ENCODE measurements around the gene CCNY.

CCNY gene

DNA sequence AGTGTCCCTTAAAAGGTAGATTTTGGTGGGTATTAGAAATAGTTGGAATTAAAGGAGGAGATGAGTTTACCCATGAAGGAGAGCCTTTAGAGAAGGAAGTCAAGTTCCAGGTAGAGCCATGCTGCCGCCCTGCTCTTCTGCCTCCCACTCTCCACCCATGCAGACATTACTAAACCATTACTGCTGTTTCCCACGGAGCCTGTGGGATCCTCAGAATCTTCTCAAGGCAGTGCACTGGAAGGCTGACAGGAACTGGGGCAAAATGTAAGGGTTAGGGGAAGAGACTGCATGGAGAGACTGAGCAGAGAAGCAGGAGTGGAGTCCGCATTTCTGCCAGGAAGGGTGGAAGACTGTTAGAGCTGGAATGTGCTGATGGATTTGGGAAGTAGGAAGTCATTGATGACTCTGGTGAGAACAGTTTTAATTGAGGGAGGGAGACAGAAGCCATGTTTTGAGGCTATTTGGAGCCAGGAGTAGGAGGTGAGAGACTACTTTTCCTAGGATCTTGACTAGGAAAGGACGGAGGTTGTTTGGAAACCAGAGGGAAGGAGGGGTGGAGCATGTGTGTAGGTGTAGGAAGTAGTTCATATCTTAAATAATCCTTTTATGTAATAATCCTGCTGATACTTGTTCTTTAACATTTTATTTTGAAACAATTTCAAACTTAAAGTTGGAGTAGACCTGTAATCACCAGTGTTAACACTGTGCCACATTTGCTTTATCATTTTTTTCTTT is 109.0 kb downstream of the CCNY start:
- H3K4me3 ChIP-seq (ENCODE audit: low read depth, low read length) = no peak overlapping the region
- peaks cover 44% of the 10 kb centered on the region for H3K79me2 ChIP-seq
- no peaks in the 10 kb centered on the region for H3K36me3 ChIP-seq (ENCODE audit: control insufficient read depth, insufficient read depth, low read length)
- peaks cover 21% of the 10 kb centered on the region for H3K4me1 ChIP-seq
- no peak overlapping the region for H3K27ac ChIP-seq
- H3K27me3 ChIP-seq (ENCODE audit: control insufficient read depth, insufficient read depth, low read length) = no peaks in the 10 kb centered on the region
- H3K9me3 ChIP-seq (ENCODE audit: control insufficient read depth, low read length) = no peaks in the 10 kb centered on the region
- no peak overlapping the region for H3K9ac ChIP-seq
- TF ChIP-seq, protein P1, sequence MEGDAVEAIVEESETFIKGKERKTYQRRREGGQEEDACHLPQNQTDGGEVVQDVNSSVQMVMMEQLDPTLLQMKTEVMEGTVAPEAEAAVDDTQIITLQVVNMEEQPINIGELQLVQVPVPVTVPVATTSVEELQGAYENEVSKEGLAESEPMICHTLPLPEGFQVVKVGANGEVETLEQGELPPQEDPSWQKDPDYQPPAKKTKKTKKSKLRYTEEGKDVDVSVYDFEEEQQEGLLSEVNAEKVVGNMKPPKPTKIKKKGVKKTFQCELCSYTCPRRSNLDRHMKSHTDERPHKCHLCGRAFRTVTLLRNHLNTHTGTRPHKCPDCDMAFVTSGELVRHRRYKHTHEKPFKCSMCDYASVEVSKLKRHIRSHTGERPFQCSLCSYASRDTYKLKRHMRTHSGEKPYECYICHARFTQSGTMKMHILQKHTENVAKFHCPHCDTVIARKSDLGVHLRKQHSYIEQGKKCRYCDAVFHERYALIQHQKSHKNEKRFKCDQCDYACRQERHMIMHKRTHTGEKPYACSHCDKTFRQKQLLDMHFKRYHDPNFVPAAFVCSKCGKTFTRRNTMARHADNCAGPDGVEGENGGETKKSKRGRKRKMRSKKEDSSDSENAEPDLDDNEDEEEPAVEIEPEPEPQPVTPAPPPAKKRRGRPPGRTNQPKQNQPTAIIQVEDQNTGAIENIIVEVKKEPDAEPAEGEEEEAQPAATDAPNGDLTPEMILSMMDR (IDR thresholded peaks at IDR 0.05) = no peak
- H2AFZ ChIP-seq = no peak overlapping the region
- H3K4me2 ChIP-seq (ENCODE audit: low read length) = no peak overlapping the region

DNA sequence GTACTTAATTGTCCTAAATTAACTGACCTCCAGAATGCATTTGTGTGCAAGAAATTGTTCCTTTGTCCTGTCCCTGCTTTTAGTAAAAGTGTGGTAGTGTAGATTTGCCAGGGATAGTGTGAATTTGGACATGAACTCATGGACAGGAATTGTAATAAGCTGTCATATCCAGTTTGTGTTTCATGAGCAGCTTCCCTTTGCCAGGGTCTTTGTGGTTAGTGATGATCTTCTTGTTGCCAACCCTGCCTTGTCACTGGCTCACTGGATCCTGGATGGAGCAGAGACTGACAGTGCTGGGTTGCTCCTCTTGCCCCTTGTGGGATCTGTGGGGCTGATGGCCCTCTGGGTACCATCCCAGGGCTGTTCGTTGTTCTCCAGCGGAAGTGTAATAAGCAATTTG is 110.1 kb downstream of the CCNY start:
- Histone ChIP-seq H3K4me3 (ENCODE audit: low read depth, low read length) (no peak overlapping the region), H3K4me1 (peaks cover 22% of the 10 kb centered on the region), H3K9me3 (ENCODE audit: control insufficient read depth, low read length) (no peaks in the 10 kb centered on the region), H3K4me2 (ENCODE audit: low read length) (no peak overlapping the region), H3K36me3 (ENCODE audit: control insufficient read depth, insufficient read depth, low read length) (no peaks in the 10 kb centered on the region), H3K79me2 (peaks cover 38% of the 10 kb centered on the region), H3K27me3 (ENCODE audit: control insufficient read depth, insufficient read depth, low read length) (no peaks in the 10 kb centered on the region), H3K27ac (no peak overlapping the region), H2AFZ (no peak overlapping the region), H3K9ac (no peak overlapping the region)
- TF ChIP-seq, protein P1 (IDR thresholded peaks at IDR 0.05) = no peak

DNA sequence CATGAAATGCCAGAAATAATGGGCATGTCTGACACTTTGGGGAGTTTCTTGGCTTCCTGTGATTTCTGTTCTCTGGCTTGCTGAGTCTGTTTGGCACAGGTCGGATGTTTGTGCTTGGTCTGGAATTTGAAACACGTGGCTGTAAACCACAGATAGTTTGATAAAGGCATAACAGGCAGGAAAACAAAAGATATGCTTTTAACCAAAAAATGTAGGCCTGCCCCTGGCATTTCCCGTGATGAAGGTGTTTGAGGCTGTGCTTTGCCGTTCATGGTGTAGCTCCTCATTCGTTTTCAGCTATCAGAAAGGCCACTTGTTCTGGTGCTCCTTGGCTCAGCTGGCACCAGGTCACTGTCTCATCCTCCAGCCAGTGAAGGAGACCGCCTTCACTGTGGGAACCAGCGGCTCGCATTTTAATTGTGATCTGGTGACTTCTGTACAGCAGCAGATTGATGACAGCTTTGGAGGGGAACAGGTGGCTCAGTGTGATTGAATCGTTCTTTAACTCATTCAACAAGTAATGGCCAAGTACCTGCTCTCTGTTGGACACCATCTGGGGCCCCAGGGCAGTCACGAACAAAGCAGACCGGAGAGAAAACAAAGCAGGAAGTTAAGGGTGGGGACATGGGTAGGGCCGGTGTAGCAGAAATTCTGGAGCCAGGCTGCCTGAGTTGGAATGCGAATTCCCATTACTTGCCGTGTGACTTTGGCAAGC is 111.5 kb downstream of the CCNY start:
- H2AFZ ChIP-seq = no peak overlapping the region
- no peak overlapping the region for H3K4me3 ChIP-seq (ENCODE audit: low read depth, low read length)
- peaks cover 36% of the 10 kb centered on the region for H3K79me2 ChIP-seq
- H3K27ac ChIP-seq = no peak overlapping the region
- H3K9me3 ChIP-seq (ENCODE audit: control insufficient read depth, low read length) = no peaks in the 10 kb centered on the region
- TF ChIP-seq, protein P1 (IDR thresholded peaks at IDR 0.05) = no peak
- peak overlapping the region; percentile 43 for H3K4me2 ChIP-seq (ENCODE audit: low read length)
- no peaks in the 10 kb centered on the region for H3K36me3 ChIP-seq (ENCODE audit: control insufficient read depth, insufficient read depth, low read length)
- H3K27me3 ChIP-seq (ENCODE audit: control insufficient read depth, insufficient read depth, low read length) = no peaks in the 10 kb centered on the region
- no peak overlapping the region for H3K9ac ChIP-seq
- H3K4me1 ChIP-seq = peaks cover 25% of the 10 kb centered on the region

DNA sequence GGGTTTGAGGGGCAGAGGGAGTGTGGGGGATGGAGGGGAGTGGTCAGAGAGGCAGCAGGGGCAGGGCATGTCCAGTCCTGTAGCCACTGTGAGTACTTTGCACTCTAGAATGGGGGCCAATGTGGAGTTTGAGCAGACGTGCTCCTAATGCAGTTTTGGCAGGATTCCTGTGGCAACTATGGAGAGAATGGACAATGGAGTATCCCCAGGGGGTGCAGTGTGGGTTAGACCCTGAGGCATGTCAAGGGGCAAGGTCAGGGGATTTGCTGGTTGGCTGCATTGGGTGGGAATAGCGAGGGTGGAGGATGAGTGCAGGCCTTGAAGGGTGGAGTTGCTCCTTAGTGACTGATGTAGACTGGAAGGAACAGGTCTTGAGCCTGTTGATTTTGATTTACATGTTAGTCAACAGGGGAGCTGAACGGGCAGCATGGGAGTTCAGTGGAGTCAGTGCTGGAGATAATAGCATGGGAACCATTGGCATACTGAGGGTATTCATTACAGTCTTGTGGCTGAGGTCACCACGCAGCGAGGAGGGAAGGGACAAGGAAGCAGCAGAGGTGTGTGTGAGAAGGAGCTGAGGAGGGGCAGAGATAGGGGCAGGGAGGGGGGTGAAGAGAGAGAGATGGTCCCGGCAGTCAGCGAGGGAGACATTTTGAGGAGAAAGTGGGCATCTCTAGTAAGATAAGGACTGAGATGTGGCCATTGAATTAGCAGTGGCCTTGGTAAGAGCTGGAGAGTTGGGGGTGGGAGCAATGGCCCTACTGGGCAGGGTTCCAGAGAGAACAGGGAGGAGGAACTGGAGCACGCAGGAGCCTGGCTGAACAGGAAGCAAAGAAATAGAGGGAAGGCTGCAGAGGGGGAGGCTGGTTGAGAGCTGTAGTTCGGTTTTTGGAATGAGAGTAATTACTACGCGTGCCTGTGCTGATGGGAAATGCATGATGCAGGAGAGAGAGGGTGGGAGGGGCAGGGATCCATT is 112.7 kb downstream of the CCNY start:
- H3K79me2 ChIP-seq = peaks cover 33% of the 10 kb centered on the region
- no peaks in the 10 kb centered on the region for H3K9me3 ChIP-seq (ENCODE audit: control insufficient read depth, low read length)
- peak overlapping the region; percentile 7 for H3K4me2 ChIP-seq (ENCODE audit: low read length)
- H3K9ac ChIP-seq = no peak overlapping the region
- H3K4me3 ChIP-seq (ENCODE audit: low read depth, low read length) = no peak overlapping the region
- TF ChIP-seq, protein P1 (IDR thresholded peaks at IDR 0.05) = no peak
- peaks cover 25% of the 10 kb centered on the region for H3K4me1 ChIP-seq
- no peak overlapping the region for H3K27ac ChIP-seq
- no peak overlapping the region for H2AFZ ChIP-seq
- H3K36me3 ChIP-seq (ENCODE audit: control insufficient read depth, insufficient read depth, low read length) = no peaks in the 10 kb centered on the region
- no peaks in the 10 kb centered on the region for H3K27me3 ChIP-seq (ENCODE audit: control insufficient read depth, insufficient read depth, low read length)
